ENCODE results near the gene CLDND2.

DNA sequence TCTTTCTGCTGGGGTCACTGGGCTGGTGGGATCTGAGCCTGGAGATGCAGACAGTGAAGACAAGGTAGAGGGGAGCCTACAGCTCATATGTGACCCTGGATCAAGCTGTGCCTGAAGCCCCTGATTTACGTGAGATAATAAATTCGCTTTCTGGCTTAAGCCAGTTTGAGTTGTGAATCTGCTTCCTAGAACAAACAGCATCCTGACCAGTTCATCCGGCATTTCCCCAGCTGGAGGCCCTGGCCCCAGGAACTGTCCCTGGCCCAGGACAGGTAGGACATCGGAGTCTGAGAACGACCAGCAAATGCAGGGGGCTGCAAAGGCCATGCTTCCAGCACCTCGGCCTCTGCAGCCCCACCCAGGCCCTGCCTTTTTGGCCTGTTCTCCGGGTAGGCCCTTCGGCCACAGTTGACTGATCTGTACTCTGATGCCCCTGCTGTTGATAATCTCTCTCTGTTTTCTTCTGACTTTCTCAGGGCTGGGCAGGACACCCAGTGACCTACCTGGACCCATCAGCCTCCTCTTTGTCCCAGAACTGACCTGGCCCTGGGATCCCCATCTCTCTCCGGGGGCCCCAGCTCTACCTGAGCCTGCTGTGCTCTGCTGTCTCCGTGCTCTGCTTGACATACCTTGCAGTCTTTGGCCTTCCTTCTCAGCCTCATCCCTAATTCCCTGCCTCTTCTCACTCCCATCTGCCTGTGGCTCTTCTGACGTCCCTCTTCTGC, 17.4 kb downstream of the CLDND2 start:
- TF ChIP-seq, protein P1, sequence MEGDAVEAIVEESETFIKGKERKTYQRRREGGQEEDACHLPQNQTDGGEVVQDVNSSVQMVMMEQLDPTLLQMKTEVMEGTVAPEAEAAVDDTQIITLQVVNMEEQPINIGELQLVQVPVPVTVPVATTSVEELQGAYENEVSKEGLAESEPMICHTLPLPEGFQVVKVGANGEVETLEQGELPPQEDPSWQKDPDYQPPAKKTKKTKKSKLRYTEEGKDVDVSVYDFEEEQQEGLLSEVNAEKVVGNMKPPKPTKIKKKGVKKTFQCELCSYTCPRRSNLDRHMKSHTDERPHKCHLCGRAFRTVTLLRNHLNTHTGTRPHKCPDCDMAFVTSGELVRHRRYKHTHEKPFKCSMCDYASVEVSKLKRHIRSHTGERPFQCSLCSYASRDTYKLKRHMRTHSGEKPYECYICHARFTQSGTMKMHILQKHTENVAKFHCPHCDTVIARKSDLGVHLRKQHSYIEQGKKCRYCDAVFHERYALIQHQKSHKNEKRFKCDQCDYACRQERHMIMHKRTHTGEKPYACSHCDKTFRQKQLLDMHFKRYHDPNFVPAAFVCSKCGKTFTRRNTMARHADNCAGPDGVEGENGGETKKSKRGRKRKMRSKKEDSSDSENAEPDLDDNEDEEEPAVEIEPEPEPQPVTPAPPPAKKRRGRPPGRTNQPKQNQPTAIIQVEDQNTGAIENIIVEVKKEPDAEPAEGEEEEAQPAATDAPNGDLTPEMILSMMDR (conservative IDR thresholded peaks at IDR 0.05 in 1 of 2, IDR thresholded peaks at IDR 0.05 in 1 of 2; ENCODE audit: low read depth in 1 of 2, low read length in 2 of 2) = no peak
- no peak for TF ChIP-seq EZH2 (IDR thresholded peaks at IDR 0.05; ENCODE audit: low read length, missing control alignments)

All from fibroblast of lung (primary cell).